Measurements from ENCODE around the gene SOX18. TPM values are rescaled to one million over a fixed set of nuclear protein-coding genes. Genes with fewer than 3 reads are reported as not detected.
A peak's percentile ranks its signal among the peaks of the same experiment; 100 is the strongest.

Gene SOX18
- total and polyA plus RNA-seq, 2 of the 13 experiments (the other 11 are each of a cell fraction or from before 2014, with no cell fraction given) = 1.6 to 1.9 TPM

- peak; percentile 29; the same call in 1 of the 2 replicates for TF ChIP-seq ZNF468 (CRISPR knock-in tag; IDR thresholded peaks at IDR 0.05)
- TF ChIP-seq ZNF207 (IDR thresholded peaks at IDR 0.05; ENCODE audit: borderline replicate concordance) = no peak
- TF ChIP-seq NFYC (CRISPR knock-in tag; IDR thresholded peaks at IDR 0.05) = peak; percentile 36; the same call in 1 of the 2 replicates
- peak; percentile 58; the same call in 1 of the 2 replicates for TF ChIP-seq GLI4 (CRISPR knock-in tag; IDR thresholded peaks at IDR 0.05; ENCODE audit: borderline replicate concordance)
- TF ChIP-seq DDIT3 (CRISPR knock-in tag; IDR thresholded peaks at IDR 0.05) = no peak
- TF ChIP-seq MIXL1 (CRISPR knock-in tag; IDR thresholded peaks at IDR 0.05) = peak; percentile 60; the same call in 1 of the 2 replicates
- 0 out of 2 replicates have a peak, but pooled peaks have one; percentile 50 for TF ChIP-seq ZNF333 (CRISPR knock-in tag; IDR thresholded peaks at IDR 0.05; ENCODE audit: borderline replicate concordance)
- TF ChIP-seq ZNF280D (CRISPR knock-in tag; IDR thresholded peaks at IDR 0.05) = peak; percentile 59; the same call in 1 of the 2 replicates
- peak; percentile 91 for TF ChIP-seq ZFX (CRISPR knock-in tag; IDR thresholded peaks at IDR 0.05; ENCODE audit: low read depth)
- no peak for TF ChIP-seq ZNF446 (CRISPR knock-in tag; IDR thresholded peaks at IDR 0.05)
- TF ChIP-seq SP1 (IDR thresholded peaks at IDR 0.05) = no peak
- TF ChIP-seq SP1 (CRISPR knock-in tag; IDR thresholded peaks at IDR 0.05) = peak; percentile 40; the same call in 1 of the 2 replicates
- peak; percentile 94 for TF ChIP-seq MTF2 (CRISPR knock-in tag; IDR thresholded peaks at IDR 0.05; ENCODE audit: borderline replicate concordance)
- TF ChIP-seq ZNF569 (CRISPR knock-in tag; IDR thresholded peaks at IDR 0.05; ENCODE audit: borderline replicate concordance) = no peak
- TF ChIP-seq SUZ12 (IDR thresholded peaks at IDR 0.05; ENCODE audit: low read depth, low read length) = no peak
- TF ChIP-seq ZNF383 (CRISPR knock-in tag; IDR thresholded peaks at IDR 0.05; ENCODE audit: borderline replicate concordance) = no peak
- TF ChIP-seq STAT5B (CRISPR knock-in tag; IDR thresholded peaks at IDR 0.05) = peak; percentile 12; the same call in 1 of the 2 replicates
- TF ChIP-seq TEF (CRISPR knock-in tag; IDR thresholded peaks at IDR 0.05) = peak; percentile 56; the same call in 1 of the 2 replicates
- TF ChIP-seq PHF5A (CRISPR knock-in tag; IDR thresholded peaks at IDR 0.05; ENCODE audit: low read depth, unreplicated experiment) = peak; percentile 65
- TF ChIP-seq HMGA1 (CRISPR knock-in tag; conservative IDR thresholded peaks at IDR 0.05) = no peak
- TF ChIP-seq SNAPC4 (CRISPR knock-in tag; IDR thresholded peaks at IDR 0.05) = 0 out of 2 replicates have a peak, but pooled peaks have one; percentile 85
Observed at GRCh38 chr20:64053841-64054661, 4.6 kb upstream of the SOX18 start (continued).

Measured in HepG2 (cell line).